Temporal lobe (tissue), 1 donor: Measurements from ENCODE around the gene C3orf49. TPM values are rescaled to one million over a fixed set of nuclear protein-coding genes. Genes with fewer than 3 reads are reported as not detected.

Experiments used
- total RNA-seq: library from RNA; depleted of rRNA; stranded (reverse); fragments of >200 nt; gene quantifications from one replicate; pipeline ENCODE4 v1.2.3, GENCODE V29; 2014

C3orf49 gene
- total RNA-seq, 1 donor from 2014 or later, result not detected

Other genes starting within 250 kb of the C3orf49 start
- not detected for gene SNTN, start 166.6 kb upstream of the C3orf49 start, total RNA-seq
- 40.1 TPM for gene THOC7, start 44.5 kb downstream of the C3orf49 start, total RNA-seq
- gene ATXN7, start 44.6 kb downstream of the C3orf49 start, total RNA-seq, result 7.6 TPM
- not detected for gene SCAANT1, start 93.1 kb downstream of the C3orf49 start, total RNA-seq
- gene PSMD6, start 204.2 kb downstream of the C3orf49 start, total RNA-seq, result 44.0 TPM